Stimulated activated CD4-positive, alpha-beta T cell treated with anti-CD3 and anti-CD28 coated beads, Interleukin-1b, Interleukin-23, amount 100 ng/mL, for 24 hours (primary cell): ENCODE data around the gene ZNF785.
"Not testable (repeated sequence)": the region's sequence is repeated elsewhere in the genome, so short reads cannot be mapped to it uniquely, and the experiment has no call there.

Source experiments
- DNase-seq, 4 experiments: peaks; one replicate each; pipeline ENCODE4 v3.0.0-alpha.2; 2020; ENCODE audit warnings: low read depth in 4 of 4, low spot score in 1 of 4

ZNF785 gene

DNA sequence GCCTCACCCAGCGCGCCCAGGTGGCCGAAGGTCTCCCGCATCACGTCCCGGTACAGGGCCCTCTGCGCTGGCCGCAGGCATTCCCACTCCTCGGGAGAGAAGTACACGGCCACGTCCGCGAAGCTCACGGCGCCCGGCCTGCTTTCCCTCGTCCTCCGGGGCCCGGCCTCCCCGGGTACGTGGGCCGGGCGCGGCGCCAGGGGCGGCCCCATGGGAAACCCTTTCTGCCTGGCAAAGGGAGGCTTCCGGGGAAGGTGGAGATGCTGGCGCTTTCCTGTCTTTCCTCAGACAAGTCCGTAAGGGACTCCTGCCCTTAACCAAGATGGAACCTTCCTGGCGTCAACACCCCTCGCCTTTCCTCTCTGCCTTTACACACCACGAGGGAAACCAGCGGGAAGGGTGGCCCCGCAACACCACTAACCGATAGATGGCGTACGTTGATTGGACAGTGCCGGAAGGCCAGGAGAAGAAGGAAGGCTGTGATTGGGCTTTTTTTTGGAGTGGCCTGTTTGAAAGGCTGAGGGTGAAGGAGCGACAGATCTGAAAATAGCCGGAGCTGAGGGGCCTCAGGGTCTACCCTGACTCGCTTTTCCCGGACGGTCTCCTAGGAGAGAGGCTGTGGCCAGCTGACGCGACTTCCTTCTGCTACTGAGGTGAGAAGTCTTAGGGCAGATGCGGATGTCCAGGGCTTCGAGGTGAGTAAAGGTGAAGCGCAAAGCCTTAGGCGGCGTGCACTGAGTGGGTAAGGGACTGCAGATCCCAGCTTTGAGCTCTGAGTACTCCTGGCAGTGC lies at the start of gene ZNF785:
ZNF785 (minus strand) TSS at position 298 of the 792 bp plus-strand sequence; CDS start at position 212, 86 bp downstream.
- peak; percentile 64 to 89 (median 76) for DNase-seq

DNA sequence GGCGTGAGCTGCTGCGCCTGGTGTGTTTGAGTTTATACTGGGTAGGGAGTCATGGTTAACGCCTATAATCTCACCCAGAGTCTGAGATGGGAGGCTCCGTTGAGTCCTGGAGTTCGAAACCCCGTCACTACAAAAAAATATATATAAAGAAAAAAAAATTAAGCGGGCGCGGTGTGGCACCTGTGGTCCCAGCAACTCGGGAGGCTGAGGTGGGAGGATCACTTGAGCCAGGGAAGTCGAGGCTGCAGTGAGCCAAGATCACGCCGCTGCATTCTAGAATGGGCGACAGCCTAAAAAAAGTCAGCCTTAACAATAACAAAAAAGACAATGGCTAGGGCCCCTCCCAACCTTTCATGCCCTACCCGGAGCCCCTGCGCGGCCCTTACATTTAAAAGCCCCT lies 48.0 kb upstream of the ZNF785 start:
- no peak for DNase-seq

DNA sequence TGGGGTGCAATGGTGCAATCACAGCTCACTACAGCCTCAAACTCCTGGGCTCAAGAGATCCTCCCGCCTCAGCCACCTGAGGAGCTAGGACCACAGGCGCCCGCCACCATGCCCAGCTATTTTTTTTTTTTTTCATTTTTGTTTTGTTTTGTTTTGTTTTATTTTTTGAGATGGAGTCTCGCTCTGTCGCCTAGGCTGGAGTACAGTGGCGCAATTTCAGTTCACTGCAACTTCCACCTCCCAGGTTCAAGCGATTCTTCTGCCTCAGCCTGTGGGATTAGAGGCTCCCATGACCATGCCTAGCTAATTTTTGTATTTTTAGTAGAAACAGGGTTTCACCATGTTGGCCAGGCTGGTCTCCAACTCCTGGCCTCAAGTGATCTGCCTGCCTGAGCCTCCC lies 47.0 kb upstream of the ZNF785 start:
- not testable (repeated sequence) for DNase-seq

DNA sequence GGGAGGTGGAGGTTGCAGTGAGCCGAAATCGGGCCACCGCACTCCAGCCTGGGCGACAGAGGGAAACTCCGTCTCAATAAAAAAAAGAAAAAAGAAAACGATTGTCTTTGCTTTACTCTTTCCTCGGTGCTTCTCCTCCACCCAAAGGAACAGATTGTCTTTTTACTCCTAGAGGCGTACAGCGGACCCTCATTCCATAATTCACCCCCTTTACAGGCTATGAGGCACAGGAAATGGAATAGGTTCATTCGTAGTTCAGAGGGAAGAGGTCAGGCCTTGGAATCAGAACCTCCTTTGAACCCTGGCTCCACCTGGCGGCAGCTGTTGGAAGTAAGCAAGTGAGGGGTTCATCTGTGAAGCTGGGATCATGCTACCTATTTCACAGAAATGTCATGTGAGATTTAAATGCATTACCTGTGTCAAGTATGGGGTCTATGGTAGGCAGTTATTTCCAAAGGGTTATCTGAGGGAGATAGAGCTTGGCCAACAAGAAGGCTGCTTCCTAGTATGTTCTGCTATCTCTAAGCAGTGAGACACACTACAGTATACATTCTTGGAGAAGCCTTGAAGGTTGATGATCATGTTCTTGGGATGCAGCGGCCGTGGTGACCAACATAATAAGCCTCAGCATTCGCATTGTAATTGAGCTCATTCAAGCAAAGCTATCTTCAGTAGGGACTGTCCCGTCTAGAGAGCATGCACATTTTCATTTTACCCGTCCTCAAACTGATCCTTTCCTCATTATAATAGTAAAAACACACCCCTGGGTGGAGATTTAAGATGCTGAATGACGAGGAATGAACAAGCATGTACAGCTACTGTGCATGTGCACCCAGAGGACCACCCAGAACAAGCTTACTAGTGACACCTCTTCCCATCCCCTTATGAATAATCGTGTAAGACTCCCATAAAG lies 43.4 kb upstream of the ZNF785 start:
- peak; percentile 83 to 91 (median 85) for DNase-seq

DNA sequence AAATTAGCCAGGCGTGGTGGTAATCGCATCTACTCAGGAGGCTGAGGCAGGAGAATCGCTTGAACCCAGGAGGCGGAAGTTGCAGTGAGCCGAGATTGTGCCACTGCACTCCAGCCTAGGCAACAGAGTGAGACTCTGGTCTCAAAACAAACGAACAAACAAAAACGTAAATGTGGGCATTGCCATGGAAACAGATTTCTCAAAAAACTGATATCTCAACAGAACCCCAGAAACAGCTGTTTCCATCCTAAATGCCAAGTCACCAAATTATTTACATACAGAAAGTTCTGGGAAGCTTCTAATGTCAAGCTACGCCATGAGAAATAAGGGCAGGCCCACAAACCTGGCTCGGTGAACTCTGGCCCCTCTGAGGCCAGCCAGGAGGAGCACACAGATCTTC lies 40.7 kb upstream of the ZNF785 start:
- DNase-seq, result no peak

DNA sequence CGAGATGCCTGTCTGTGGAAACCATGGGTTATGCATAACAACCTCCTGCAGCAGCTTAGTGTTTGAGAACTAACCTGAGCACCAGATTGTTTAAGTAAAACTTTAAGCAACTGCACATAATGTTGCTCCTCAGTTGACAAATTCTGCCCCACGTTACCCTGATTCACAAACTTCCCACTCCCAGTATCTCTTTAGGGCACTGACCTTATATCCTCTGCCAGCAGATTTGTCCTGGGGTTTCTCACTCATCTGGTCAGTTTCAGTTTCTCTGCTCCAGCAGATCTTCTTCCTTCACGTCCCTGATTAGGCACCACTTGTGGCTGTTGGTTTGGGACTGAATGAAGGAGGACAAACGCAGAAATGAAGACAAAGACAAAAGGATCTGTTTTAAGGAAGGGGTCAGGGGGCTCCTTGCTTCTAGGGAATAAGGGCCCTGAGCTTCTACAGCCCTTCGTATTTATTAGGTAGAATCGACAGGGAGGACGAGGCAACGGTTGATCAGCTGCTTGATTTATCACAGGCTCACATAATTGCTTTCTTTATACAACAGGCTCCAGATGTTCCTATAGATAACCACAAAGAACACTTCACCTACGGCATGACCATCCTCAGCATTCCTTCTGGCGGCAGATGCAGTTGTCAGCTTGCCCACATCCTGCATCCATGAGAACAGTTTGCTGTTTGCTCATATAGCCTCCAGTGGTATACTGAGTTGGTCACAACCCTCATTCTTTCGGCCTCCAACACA lies 38.2 kb upstream of the ZNF785 start:
- DNase-seq, result no peak

DNA sequence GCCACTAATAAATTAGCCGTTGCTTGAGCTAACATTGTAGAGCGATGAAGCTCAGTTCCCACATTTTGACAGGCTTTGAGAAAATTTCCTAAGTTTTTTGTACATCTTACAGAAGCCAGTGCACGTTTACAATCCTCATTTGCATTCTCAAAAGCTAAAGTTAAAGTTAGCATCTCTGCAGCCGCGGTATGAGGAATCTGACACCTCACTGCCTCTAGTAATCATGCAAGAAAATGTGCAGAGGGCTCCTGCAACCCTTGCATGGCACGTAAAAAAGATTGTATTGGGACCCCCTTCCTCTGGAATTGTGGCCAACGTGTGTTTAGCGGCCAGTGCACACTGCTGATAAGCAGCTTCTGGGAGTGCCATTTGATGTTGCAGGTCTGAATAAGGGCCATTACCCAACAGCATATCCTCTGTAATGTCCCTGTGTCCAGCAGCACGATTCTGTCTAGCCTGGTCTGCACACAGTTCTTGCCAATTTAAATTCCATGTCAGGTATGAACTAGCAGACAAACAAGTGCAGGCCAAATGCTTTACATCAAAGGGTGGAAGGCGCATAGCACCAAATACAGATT lies 37.0 kb upstream of the ZNF785 start:
- no peak for DNase-seq

DNA sequence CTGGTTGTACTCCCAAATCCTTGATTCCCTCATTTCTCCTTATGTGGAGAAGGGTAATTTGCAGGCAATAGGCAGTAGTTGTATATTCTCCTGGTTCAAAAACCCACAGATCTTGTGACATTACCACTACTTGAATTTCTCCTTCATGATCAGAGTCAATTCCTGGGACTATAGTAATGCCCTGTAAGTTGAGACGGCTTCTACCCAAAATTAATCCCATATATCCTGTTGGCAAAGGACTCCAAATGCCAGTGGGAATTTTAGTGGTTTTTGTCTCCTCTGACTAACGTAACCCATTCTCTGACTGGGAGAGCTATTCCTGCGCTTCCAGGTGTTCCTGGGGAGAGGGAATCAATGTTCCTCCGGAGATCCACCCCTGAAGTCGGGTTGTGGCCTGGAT lies 36.3 kb upstream of the ZNF785 start:
- DNase-seq, result no peak

DNA sequence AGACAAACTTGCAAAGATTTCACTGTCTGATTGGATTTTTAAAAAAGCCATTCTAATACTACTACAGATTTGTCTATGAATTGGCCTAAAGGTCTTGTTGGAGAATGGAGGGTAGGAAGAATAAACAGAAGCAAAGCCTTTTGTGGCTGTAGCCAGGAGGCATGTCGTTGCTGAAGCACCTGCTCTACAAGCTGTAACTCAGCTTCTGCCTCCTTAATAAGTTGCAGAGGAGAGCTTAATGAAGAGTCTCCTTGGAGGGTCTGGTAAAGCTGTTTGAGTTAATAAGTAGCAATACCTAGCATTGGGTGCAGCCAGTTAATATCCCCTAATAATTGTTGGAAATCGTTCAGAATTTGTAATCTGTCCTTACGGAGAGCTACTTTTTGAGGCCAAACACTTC lies 34.7 kb upstream of the ZNF785 start:
- DNase-seq, result no peak

DNA sequence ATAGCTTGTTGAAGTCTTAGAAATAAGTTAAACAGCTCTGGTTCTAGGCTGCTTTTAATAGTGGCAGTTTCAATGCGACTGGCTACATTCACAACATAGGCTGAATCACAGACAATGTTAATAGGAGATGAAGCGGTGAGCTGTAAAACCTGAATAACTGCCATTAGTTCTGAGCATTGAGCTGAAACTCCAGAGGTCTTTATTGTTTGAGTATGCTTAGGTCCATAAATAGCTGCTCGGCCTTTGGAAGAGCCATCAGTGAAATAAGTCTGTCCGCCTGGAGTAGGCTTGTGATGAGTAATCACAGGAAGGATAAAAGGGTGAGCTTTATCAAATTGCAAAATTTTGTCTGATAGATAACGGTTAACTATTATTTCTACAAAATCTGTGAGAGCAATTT lies 34.1 kb upstream of the ZNF785 start:
- DNase-seq, result no peak

DNA sequence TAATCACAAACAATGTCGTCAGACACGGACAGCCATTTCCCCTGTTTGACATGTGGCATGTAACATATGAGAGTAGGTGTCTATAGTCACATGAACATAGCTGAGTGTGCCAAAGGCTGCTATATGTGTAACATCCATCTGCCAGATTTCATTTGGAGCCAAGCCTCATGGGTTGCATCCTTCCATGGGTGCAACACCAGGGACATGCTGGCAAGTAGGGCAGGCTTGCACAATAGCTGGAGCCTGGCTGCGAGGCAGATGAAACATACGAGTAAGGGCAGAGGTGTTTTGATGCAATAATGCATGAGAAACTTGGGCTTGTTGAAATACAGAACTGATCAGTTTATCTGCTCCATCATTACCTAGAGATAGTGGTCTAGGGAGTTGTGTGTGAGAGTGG lies 33.7 kb upstream of the ZNF785 start:
- DNase-seq, result no peak

DNA sequence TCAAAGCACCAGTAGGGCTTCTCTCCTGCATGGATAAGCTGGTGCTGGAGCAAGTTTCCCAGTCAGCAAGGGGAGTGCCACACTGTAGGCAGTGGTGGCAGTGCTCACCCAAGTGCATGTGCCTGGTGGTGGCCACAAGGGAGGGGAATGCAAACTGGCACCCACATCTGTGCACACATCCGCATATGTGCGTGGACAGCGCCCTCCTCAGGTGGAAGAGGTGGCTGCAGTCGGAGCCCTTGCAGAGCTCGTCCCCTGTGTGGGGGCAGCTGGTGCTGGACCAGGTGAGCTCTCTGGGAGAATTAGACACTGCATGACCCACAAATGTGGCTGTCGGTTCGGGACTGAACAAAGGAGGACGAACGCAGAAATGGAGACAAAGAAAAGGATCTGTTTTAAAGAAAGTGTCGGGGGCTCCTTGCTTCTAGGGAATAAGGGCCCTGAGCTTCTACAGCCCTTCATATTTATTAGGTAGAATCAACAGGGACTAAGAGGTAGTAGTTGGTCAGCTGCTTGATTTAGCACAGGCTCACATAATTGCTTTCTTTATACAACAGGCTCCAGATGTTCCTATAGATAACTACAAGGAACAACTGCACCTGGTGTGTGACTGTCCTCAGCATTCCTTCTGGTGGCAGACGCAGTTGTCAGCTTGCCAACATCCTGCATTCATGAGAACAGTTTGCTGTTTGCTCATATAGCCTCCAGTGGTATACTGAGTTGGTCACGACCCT lies 30.0 kb upstream of the ZNF785 start:
- peak in 3 of 4 experiments; percentile 49 to 72 (median 52) for DNase-seq

DNA sequence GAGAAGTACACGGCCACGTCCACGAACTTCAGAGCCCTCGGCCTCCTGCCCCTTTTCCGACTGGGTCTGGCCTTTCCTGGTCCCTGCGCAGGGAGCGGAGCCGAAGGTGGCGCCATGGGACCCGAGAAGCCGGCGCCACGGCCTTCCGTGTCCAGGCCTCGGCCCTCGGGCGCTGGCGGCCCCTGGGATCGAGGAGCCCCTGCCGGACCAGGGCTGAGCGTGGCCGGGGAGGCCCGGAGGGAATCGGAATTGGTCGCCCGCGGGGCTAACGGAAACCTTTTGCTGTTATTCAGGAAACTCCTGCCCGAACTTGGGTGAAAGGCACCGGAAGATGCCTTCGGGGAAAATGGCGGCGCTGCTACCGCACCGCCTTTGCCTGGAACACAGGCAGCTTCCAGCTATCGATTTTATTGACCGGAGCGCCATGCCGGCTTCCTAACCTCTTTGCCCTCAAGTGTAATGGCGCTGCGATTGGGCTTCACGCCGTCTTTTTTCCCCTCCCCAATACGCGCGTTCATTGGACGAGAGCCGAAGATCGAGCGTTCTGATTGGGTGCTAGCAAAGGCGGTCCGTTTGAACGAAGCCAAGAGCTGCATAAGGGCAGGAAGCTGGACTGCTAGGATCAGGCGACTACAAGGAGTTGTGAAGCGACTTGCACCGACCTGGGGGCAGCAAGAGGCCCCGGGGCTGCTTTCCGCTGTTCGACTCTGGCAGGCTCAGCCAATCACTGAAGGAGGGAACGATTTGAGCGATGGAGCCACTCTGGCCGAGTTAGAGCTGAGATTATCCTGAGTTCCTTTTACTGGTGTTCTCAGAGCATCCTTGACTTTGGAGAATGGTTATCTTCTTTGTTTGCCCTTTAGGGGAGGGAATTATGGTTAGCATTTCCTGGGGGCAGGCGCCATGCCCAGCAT lies 24.7 kb upstream of the ZNF785 start, which contains the start of gene ZNF689:
ZNF689 (minus strand) TSS at position 464 of the 914 bp plus-strand sequence; CDS start at position 116, 348 bp downstream.
- peak; percentile 78 to 89 (median 84) for DNase-seq

DNA sequence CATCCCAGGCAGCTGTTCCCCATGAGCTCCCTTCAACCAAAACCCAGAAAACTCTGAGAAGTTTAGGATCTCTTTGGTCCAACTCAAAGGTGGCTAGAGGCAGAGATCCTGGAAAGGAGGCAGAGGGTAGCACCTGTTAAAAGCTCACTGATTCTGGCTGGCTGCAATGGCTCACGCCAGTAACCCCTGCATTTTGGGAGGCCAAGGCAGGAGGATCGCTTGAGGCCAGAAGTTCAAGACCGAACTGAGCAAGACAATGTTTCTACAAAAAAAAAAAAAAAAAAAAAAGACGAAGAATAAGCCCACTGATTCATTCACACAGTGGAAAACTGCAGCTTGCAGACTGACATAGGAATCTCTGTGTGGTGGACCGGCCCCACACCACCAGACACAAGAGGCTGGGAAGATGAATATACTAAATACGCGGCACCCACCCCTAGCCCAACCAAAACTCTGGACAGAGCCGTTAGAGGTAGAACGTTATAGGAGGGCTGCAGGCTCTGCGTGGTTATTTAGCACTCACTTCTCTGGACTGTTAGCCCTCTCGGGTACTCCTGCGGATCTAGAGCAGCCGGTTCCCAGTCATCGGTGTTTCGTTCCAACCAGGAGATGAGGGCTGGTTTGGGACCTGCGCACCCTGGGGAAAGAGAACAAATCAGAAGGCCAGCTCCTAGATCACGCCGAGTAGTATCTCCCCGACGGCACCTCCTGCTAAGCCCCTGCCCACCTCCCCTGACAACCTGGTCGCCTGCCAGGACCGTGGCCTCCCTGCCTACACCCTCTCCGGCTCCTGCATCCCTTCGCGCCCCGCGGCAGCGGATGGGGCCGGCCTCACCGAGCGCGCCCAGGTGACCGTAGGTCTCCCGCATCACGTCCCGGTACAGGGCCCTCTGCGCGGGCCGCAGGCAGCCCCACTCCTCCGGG lies 23.8 kb upstream of the ZNF785 start:
- peak in 1 of 4 experiments; percentile 19 for DNase-seq

DNA sequence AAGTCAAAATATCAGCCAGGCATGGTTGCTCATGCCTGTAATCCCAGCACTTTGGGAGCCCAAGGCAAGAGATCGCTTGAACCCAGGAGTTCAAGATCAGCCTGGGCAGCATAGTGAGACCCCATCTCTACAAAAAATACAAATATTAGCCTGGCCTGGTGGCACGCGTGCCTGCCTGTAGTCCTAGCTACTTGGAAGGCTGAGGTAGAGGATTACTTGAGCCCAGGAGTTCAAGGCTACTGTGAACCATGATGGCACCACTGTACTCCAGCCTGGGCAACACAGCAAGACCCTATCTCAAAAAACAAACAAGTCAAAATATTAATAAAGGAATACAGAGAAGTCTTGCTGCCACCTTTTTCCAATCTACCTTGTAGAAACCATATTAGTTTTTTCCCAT lies 20.5 kb upstream of the ZNF785 start:
- DNase-seq, result no peak

DNA sequence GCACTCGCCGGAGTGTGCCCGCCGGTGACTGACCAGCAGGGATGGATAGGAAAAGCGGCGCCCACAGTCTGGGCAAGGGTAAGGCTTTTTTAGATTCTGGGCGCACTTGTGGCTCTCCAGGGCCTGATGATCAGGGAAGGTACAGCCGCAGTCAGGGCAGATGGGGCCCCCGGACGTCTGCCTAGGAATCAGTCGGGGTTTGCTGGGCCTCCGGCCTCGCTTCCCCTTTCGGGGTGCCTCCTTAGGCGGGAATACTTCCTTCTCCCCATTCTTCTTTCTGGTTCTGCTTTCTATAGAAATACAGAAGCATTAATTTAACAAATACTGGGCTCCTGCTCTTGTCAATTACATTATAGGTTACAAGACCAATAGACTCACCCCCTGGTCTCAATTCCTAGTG lies 19.7 kb upstream of the ZNF785 start:
- no peak for DNase-seq

DNA sequence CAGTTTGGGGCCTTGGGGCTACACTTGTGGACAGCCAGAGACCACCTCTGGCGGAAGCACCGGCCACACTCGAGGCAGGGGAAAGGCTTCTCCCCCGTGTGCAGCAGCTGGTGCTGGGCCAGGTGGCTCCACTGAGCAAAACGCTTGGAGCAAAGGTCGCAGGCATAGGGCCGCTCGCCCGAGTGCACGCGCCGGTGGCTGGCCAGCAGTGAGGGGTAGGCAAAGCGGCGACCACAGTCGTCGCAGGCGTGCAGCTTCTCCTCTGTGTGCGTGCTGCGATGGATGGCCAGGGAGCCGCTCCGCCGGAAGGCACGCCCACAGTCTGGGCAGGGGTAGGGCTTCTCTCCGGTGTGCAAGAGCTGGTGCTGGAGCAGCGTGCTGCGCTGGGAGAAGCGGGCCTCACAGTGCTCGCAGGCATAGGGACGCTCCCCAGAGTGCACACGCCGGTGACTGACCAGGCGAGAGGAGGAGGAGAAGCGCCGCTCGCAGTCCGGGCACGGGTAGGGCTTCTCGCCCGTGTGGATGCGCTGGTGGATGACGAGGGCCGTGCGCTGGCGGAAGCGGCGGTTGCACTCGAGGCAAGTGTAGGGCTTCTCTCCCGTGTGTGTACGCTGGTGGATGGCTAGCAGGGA lies 18.9 kb upstream of the ZNF785 start:
- no peak for DNase-seq

DNA sequence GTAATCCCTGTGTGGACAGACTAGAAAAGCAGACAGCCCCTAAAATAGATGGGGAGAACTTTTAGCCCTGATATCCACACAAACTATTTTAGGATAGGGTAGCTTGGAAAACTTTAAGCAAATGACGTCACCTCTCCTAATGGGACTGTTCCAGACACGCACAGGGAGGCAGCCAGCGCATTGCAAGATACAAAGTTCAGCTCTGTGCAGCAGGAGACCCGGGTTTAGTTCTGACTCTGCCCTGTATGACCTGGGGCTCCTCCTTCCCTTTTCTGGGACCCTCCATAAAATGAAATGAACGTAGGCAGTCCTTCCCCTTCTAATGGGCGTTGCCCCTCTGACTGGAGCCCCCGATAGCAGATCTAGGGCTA lies 18.4 kb upstream of the ZNF785 start:
- no peak for DNase-seq
